Left lung (tissue), 10 donors: Measurements from ENCODE around the gene BANF2. TPM values are rescaled to one million over a fixed set of nuclear protein-coding genes. Genes with fewer than 3 reads are reported as not detected.

ENCODE experiments used
- ATAC-seq: fragments of 200-7000 bp; cut with Tn5 transposase; one replicate; pipeline ENCODE4 v1.9.1; 2020; ENCODE audit warnings: moderate library complexity
- DNase-seq, 4 donors: peaks; one replicate each; pipeline ENCODE4 v3.0.0-alpha.2; 2013 to 2020
- H3K27ac ChIP-seq, 2 donors: fragments of 200-600 bp; sonication (generic) in 1 of 2; one replicate each; pipeline versions ENCODE4 v1.5.0 to v1.8.0; 2020 to 2021
- H3K27me3 ChIP-seq, 2 donors: fragments of 200-600 bp; sonication (generic) in 1 of 2; one replicate each; pipeline versions ENCODE4 v1.5.0 to v1.8.0; 2020 to 2021
- H3K36me3 ChIP-seq, 2 donors: fragments of 200-600 bp; sonication (generic) in 1 of 2; one replicate each; pipeline versions ENCODE4 v1.5.0 to v1.8.0; 2020 to 2021
- H3K4me1 ChIP-seq, 2 donors: fragments of 200-600 bp; one replicate each; pipeline ENCODE4 v1.8.0; 2021
- H3K4me3 ChIP-seq, 2 donors: fragments of 200-600 bp; sonication (generic) in 1 of 2; one replicate each; pipeline versions ENCODE4 v1.5.0 to v1.8.0; 2020 to 2021; ENCODE audit warnings: mild to moderate bottlenecking in 1 of 2
- H3K9me3 ChIP-seq, 2 donors: fragments of 200-600 bp; sonication (generic) in 1 of 2; one replicate each; pipeline versions ENCODE4 v1.5.0 to v1.8.0; 2020 to 2021
- CTCF ChIP-seq, 2 donors: fragments of 200-600 bp; sonication (generic) in 1 of 2; IDR thresholded peaks; one replicate each; pipeline versions ENCODE4 v1.5.0 to v1.8.0; 2021; ENCODE audit warnings: antibody characterized with exemption in 2 of 2
- intact Hi-C, 2 donors: fragments of 100-400 bp; cut with DNase I; formaldehyde crosslinking; loops; one replicate each; pipeline versions ENCODE4 v1.11.2 to v1.14.2; 2022
- polyA plus RNA-seq, 6 donors: library from polyadenylated mRNA; unstranded; fragments of 120-200 nt; gene quantifications; one replicate each; pipeline ENCODE4 v1.2.1, GENCODE V29; 2013; ENCODE audit not compliant: insufficient read length in 6 of 6
- total RNA-seq, 2 donors: library from RNA; stranded (reverse); fragmentation: NEBNext Ultra II Directional; extraction: Animal tissue kit (Norgen Biotek cat#: 25700); gene quantifications; one replicate each; pipeline ENCODE4 v1.2.1, GENCODE V29; 2021
- donor health status: DM: no; HTN: yes; CAD: no.
- donor health status: DM: no; HTN: no; CAD: no.

BANF2 gene
- total and polyA plus RNA-seq, 8 donors, result not detected

- Histone ChIP-seq H3K36me3 (no peaks in the 10 kb centered on the region), H3K4me3 (no peak overlapping the region), H3K9me3 (peaks cover 0 to 5% of the 10 kb centered on the region in 2 donors), H3K27ac (no peak overlapping the region), H3K4me1 (no peaks in the 10 kb centered on the region), H3K27me3 (no peaks in the 10 kb centered on the region)
- no peak for ATAC-seq
- intact Hi-C loops, result no loop called here
- DNase-seq, result no peak
- TF ChIP-seq CTCF (IDR thresholded peaks at IDR 0.05), result no peak
These were observed 33.2 kb downstream of the BANF2 start for GRCh38 chr20:17732907-17733521.

GRCh38 chr20:17733767-17734304 is 34.1 kb downstream of the BANF2 start:
- DNase-seq, result no peak
- H3K27me3 ChIP-seq, result no peaks in the 10 kb centered on the region
- H3K4me1 ChIP-seq, result no peaks in the 10 kb centered on the region
- intact Hi-C loops, result no loop called here
- no peak overlapping the region for H3K4me3 ChIP-seq
- TF ChIP-seq CTCF (IDR thresholded peaks at IDR 0.05), result no peak
- no peaks in the 10 kb centered on the region for H3K36me3 ChIP-seq
- no peak overlapping the region for H3K27ac ChIP-seq
- peaks cover 0 to 8% of the 10 kb centered on the region in 2 donors for H3K9me3 ChIP-seq
- no peak for ATAC-seq

GRCh38 chr20:17734374-17734773 is 34.6 kb downstream of the BANF2 start:
- H3K27ac ChIP-seq, result no peak overlapping the region
- TF ChIP-seq CTCF (IDR thresholded peaks at IDR 0.05), result no peak
- DNase-seq (no peak), ATAC-seq (no peak)
- intact Hi-C loops, result no loop called here
- H3K4me1 ChIP-seq, result no peaks in the 10 kb centered on the region
- H3K36me3 ChIP-seq, result no peaks in the 10 kb centered on the region
- no peaks in the 10 kb centered on the region for H3K27me3 ChIP-seq
- no peak overlapping the region for H3K4me3 ChIP-seq
- peaks cover 0 to 8% of the 10 kb centered on the region in 2 donors for H3K9me3 ChIP-seq

- Histone ChIP-seq H3K27ac (peak overlapping the region in 1 of 2 donors; percentile 53), H3K36me3 (no peaks in the 10 kb centered on the region), H3K4me1 (no peaks in the 10 kb centered on the region), H3K4me3 (no peak overlapping the region), H3K9me3 (peaks cover 0 to 8% of the 10 kb centered on the region in 2 donors), H3K27me3 (no peaks in the 10 kb centered on the region)
- no peak for TF ChIP-seq CTCF (IDR thresholded peaks at IDR 0.05)
- no peak for DNase-seq
- no peak for ATAC-seq
- intact Hi-C loops, result no loop called here
These were observed 35.5 kb downstream of the BANF2 start for GRCh38 chr20:17735206-17735804.

GRCh38 chr20:17735959-17736621 is 36.3 kb downstream of the BANF2 start:
- no peak overlapping the region for H3K4me3 ChIP-seq
- intact Hi-C loops, result no loop called here
- DNase-seq, result no peak
- TF ChIP-seq CTCF (IDR thresholded peaks at IDR 0.05), result no peak
- H3K4me1 ChIP-seq, result no peaks in the 10 kb centered on the region
- H3K27ac ChIP-seq, result peak overlapping the region in 1 of 2 donors; percentile 53
- H3K9me3 ChIP-seq, result peaks cover 0 to 8% of the 10 kb centered on the region in 2 donors
- H3K36me3 ChIP-seq, result no peaks in the 10 kb centered on the region
- H3K27me3 ChIP-seq, result no peaks in the 10 kb centered on the region
- ATAC-seq, result no peak
